GM12801 (cell line): ENCODE results near the gene SSH3.

ENCODE experiments used
- CTCF ChIP-seq: IDR thresholded peaks from one replicate; pipeline ENCODE4 v1.5.1; 2011; ENCODE audit warnings: control low read depth; ENCODE audit not compliant: insufficient read length; ENCODE audit errors: extremely low read depth

SSH3 gene

GRCh38 chr11:67285541-67286498 lies 17.5 kb upstream of the SSH3 start:
- no peak for TF ChIP-seq CTCF

- no peak for TF ChIP-seq CTCF
Observed at GRCh38 chr11:67286621-67287333, 16.6 kb upstream of the SSH3 start.

- no peak for TF ChIP-seq CTCF
Observed at GRCh38 chr11:67287355-67288197, 15.8 kb upstream of the SSH3 start.

GRCh38 chr11:67288198-67288451 lies 15.2 kb upstream of the SSH3 start:
- no peak for TF ChIP-seq CTCF

GRCh38 chr11:67288452-67289225 lies 14.7 kb upstream of the SSH3 start:
- TF ChIP-seq CTCF: no peak

- TF ChIP-seq CTCF: no peak
Observed at GRCh38 chr11:67289226-67289650, 14.1 kb upstream of the SSH3 start, which contains the start of gene ANKRD13D. Gene ANKRD13D (plus strand): TSS chr11:67289303. CDS start chr11:67289461, 158 bp downstream.
